GM21717 (cell line): ENCODE measurements around the gene MRM2.

Experiments
- ATAC-seq: cut with Tn5 transposase; IDR thresholded peaks from one replicate; pipeline ENCODE4 v1.9.1; 2021; ENCODE audit warnings: mild to moderate bottlenecking, moderate library complexity; ENCODE audit not compliant: unreplicated experiment

MRM2 gene

GRCh38 chr7:2249744-2250323, 7.8 kb upstream of the MRM2 start:
- no peak for ATAC-seq

- no peak for ATAC-seq
Measured at GRCh38 chr7:2248984-2249694, 7.1 kb upstream of the MRM2 start.

GRCh38 chr7:2247141-2247995, 5.4 kb upstream of the MRM2 start:
- no peak for ATAC-seq

- no peak for ATAC-seq
Measured at GRCh38 chr7:2245883-2246675, 4.1 kb upstream of the MRM2 start.

GRCh38 chr7:2244404-2244995, 2.5 kb upstream of the MRM2 start:
- ATAC-seq = no peak

- ATAC-seq = no peak
Measured at GRCh38 chr7:2243458-2243857, 1.5 kb upstream of the MRM2 start.

- ATAC-seq = no peak
Measured at GRCh38 chr7:2242541-2243429, 780 bp upstream of the MRM2 start.

GRCh38 chr7:2239242-2239641, 2.8 kb downstream of the MRM2 start:
- no peak for ATAC-seq

- peak; percentile 64 for ATAC-seq
Measured at GRCh38 chr7:2237109-2237602, 4.8 kb downstream of the MRM2 start.

GRCh38 chr7:2233926-2234325, 8.1 kb downstream of the MRM2 start:
- ATAC-seq = no peak

- peak; percentile 63 for ATAC-seq
Measured at GRCh38 chr7:2232766-2233520, 9.1 kb downstream of the MRM2 start, which contains the start of gene MAD1L1. Gene MAD1L1, minus strand, starts transcription at chr7:2232945. Its CDS starts 2,812 bp downstream, at chr7:2230133.

GRCh38 chr7:2231992-2232765, 9.8 kb downstream of the MRM2 start:
- peak; percentile 22 for ATAC-seq

- no peak for ATAC-seq
Measured at GRCh38 chr7:2230882-2231281, 11.1 kb downstream of the MRM2 start.

GRCh38 chr7:2230226-2230625, 11.8 kb downstream of the MRM2 start:
- no peak for ATAC-seq

GRCh38 chr7:2229467-2229866, 12.5 kb downstream of the MRM2 start:
- no peak for ATAC-seq

- no peak for ATAC-seq
Measured at GRCh38 chr7:2228921-2229320, 13.1 kb downstream of the MRM2 start.

GRCh38 chr7:2227699-2228098, 14.3 kb downstream of the MRM2 start:
- ATAC-seq = no peak

- ATAC-seq = no peak
Measured at GRCh38 chr7:2225830-2226229, 16.2 kb downstream of the MRM2 start.
